ENCODE results near the gene NTRK2.

DNA sequence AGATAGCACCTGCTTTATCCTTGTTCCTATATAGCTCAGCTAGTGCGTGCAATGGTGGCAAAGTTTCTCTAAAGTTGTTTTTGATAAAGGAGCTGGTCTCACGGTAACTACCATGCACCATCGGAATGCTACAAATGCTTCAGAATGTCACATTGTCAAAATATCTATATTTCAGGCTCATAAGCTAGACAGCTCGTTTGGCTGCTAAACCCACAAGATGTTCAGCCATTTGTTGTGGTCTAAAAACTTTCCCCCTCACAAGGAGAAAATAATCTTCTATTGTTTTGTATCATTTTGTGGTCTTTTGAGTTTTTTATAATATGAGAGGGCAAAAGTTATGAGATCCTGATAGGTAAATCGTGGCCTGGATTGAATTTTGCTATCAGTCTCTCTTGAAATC is 137.9 kb downstream of the NTRK2 start:
- TF ChIP-seq, protein P1, sequence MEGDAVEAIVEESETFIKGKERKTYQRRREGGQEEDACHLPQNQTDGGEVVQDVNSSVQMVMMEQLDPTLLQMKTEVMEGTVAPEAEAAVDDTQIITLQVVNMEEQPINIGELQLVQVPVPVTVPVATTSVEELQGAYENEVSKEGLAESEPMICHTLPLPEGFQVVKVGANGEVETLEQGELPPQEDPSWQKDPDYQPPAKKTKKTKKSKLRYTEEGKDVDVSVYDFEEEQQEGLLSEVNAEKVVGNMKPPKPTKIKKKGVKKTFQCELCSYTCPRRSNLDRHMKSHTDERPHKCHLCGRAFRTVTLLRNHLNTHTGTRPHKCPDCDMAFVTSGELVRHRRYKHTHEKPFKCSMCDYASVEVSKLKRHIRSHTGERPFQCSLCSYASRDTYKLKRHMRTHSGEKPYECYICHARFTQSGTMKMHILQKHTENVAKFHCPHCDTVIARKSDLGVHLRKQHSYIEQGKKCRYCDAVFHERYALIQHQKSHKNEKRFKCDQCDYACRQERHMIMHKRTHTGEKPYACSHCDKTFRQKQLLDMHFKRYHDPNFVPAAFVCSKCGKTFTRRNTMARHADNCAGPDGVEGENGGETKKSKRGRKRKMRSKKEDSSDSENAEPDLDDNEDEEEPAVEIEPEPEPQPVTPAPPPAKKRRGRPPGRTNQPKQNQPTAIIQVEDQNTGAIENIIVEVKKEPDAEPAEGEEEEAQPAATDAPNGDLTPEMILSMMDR (IDR thresholded peaks at IDR 0.05; ENCODE audit: borderline replicate concordance, extremely low read depth, low read length, poor library complexity, severe bottlenecking) = no peak
- no peak for TF ChIP-seq EZH2 (IDR thresholded peaks at IDR 0.05; ENCODE audit: borderline replicate concordance, low read depth, low read length, severe bottlenecking)
